Activated naive CD4-positive, alpha-beta T cell treated with anti-CD3 and anti-CD28 coated beads, Interleukin-2, amount 50 U/mL, for 16 hours (primary cell): ENCODE data around the gene YPEL1.
"Not testable (repeated sequence)": the region's sequence is repeated elsewhere in the genome, so short reads cannot be mapped to it uniquely, and the experiment has no call there.

Experiments
- DNase-seq: peaks from one replicate; pipeline ENCODE4 v3.0.0-alpha.2; 2020

YPEL1 gene

GRCh38 chr22:21753374-21754111 is 17.9 kb upstream of the YPEL1 start:
- DNase-seq = no peak

- DNase-seq = no peak
Observed at GRCh38 chr22:21752276-21752675, 16.7 kb upstream of the YPEL1 start.

GRCh38 chr22:21745948-21746347 is 10.4 kb upstream of the YPEL1 start:
- DNase-seq = no peak

GRCh38 chr22:21744917-21745316 is 9.3 kb upstream of the YPEL1 start:
- DNase-seq = not testable (repeated sequence)

GRCh38 chr22:21741790-21742189 is 6.2 kb upstream of the YPEL1 start:
- no peak for DNase-seq

- no peak for DNase-seq
Observed at GRCh38 chr22:21741059-21741458, 5.5 kb upstream of the YPEL1 start.

- no peak for DNase-seq
Observed at GRCh38 chr22:21739828-21740377, 4.3 kb upstream of the YPEL1 start.

GRCh38 chr22:21738966-21739365 is 3.4 kb upstream of the YPEL1 start:
- DNase-seq = no peak

GRCh38 chr22:21738081-21738480 is 2.5 kb upstream of the YPEL1 start:
- DNase-seq = no peak

GRCh38 chr22:21736948-21737347 is 1.4 kb upstream of the YPEL1 start:
- no peak for DNase-seq

- no peak for DNase-seq
Observed at GRCh38 chr22:21736084-21736642, 569 bp upstream of the YPEL1 start.

- no peak for DNase-seq
Observed at GRCh38 chr22:21734540-21735199, 924 bp downstream of the YPEL1 start.

GRCh38 chr22:21731503-21731902 is 4.1 kb downstream of the YPEL1 start:
- DNase-seq = no peak

- no peak for DNase-seq
Observed at GRCh38 chr22:21730535-21731308, 4.9 kb downstream of the YPEL1 start.

- DNase-seq = not testable (repeated sequence)
Observed at GRCh38 chr22:21729184-21729583, 6.4 kb downstream of the YPEL1 start.

- DNase-seq = no peak
Observed at GRCh38 chr22:21728270-21728669, 7.3 kb downstream of the YPEL1 start.

- DNase-seq = no peak
Observed at GRCh38 chr22:21727768-21728167, 7.8 kb downstream of the YPEL1 start.

GRCh38 chr22:21727159-21727558 is 8.4 kb downstream of the YPEL1 start:
- DNase-seq = no peak

GRCh38 chr22:21726650-21727049 is 8.9 kb downstream of the YPEL1 start:
- DNase-seq = no peak

GRCh38 chr22:21725956-21726649 is 9.5 kb downstream of the YPEL1 start:
- no peak for DNase-seq

GRCh38 chr22:21724496-21724895 is 11.1 kb downstream of the YPEL1 start:
- not testable (repeated sequence) for DNase-seq

- DNase-seq = not testable (repeated sequence)
Observed at GRCh38 chr22:21721195-21721852, 14.3 kb downstream of the YPEL1 start.
